Measurements from ENCODE around the gene CHMP4A. TPM values are rescaled to one million over a fixed set of nuclear protein-coding genes. Genes with fewer than 3 reads are reported as not detected.
"Not testable (repeated sequence)": the region's sequence is repeated elsewhere in the genome, so short reads cannot be mapped to it uniquely, and the experiment has no call there.

Gene CHMP4A
- polyA plus RNA-seq, 6 donors from 2014 or later: 139 to 167 (median 157) TPM

DNA sequence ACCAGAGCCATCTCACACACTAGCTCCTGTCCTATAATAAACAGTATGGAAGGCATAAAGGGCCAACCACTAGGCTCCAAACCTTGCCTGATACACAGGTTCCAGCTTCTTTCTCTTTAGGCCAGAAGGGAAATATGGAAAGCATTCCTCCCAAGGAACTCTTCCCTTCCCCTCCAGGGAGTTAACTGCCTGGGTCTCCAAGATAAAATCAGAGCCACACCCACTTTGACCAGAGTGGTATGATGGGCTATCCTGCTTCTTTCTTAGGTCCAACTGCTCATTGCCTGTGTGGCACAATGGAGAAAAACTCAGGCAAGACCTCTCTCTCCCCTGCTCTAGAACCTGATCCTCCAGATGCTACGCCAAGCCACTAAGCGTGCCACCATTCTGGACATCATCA lies 5.7 kb downstream of the CHMP4A start:
- H3K4me3 Mint-ChIP-seq: peak overlapping the region in 1 of 8 donors; percentile 61
- H3K27ac Mint-ChIP-seq: peak overlapping the region in 4 of 6 donors; percentile 12 to 73 (median 46)
- H3K36me3 Mint-ChIP-seq: peaks cover 35 to 45% of the 10 kb centered on the region in 2 donors
- peaks cover 0 to 2% (median 0%) of the 10 kb centered on the region in 7 donors for H3K9me3 Mint-ChIP-seq
- H3K4me1 Mint-ChIP-seq: peaks cover 46 to 61% (median 52%) of the 10 kb centered on the region in 3 donors
- no peaks in the 10 kb centered on the region for H3K27me3 Mint-ChIP-seq
- ATAC-seq (ENCODE audit: low read depth in 2 of 2) (peak in 1 of 2 donors; percentile 27), DNase-seq (no peak)

DNA sequence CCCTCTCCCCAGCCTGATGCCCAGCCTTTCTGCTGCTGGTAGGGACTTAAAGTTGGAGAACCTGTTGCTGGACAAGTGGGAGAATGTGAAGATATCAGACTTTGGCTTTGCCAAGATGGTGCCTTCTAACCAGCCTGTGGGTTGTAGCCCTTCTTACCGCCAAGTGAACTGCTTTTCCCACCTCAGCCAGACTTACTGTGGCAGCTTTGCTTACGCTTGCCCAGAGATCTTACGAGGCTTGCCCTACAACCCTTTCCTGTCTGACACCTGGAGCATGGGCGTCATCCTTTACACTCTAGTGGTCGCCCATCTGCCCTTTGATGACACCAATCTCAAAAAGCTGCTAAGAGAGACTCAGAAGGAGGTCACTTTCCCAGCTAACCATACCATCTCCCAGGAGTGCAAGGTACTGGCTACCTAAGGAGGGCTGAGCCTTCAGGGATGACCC lies 6.2 kb downstream of the CHMP4A start:
- peak; percentile 78 to 84 for ATAC-seq (ENCODE audit: low read depth in 2 of 2)
- Mint-ChIP-seq H3K4me1 (peaks cover 46 to 56% (median 47%) of the 10 kb centered on the region in 3 donors), H3K27ac (peak overlapping the region; percentile 71 to 96 (median 88))

DNA sequence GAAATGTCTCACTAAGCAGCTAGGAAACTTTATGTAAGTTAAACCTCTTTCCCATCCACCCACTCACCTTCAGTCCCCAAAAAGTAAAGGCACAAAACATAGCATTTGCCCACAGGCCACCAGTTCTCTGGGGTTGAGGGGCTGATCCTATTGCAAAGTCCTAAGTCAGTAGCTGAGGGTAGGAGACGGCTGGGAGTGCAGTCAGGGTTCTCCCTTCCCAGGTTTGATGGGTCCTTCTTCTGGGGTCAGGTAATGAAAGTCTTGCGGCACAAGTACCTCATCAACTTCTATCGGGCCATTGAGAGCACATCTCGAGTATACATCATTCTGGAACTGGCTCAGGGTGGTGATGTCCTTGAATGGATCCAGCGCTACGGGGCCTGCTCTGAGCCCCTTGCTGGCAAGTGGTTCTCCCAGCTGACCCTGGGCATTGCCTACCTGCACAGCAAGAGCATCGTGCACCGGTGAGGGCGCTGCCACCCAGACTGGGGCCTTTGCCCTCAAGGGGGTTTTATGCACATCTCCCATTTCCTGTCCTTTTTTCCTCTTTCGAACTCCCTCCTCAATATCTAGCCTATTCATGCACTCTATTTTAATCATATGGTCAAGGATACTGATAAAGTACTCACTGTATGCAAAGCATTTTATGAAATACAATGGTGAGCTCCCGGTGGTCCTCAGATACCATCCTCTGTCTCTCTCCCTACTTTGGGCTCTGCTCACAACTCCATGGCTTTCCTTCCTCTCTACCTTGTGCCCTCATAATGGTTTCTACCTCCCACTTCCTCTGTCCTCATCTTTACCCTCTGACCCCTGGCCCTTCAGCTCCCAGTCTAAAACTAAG lies 6.8 kb downstream of the CHMP4A start:
- no peaks in the 10 kb centered on the region for H3K27me3 Mint-ChIP-seq
- peaks cover 38 to 49% of the 10 kb centered on the region in 2 donors for H3K36me3 Mint-ChIP-seq
- H3K9me3 Mint-ChIP-seq: peaks cover 0 to 2% (median 0%) of the 10 kb centered on the region in 7 donors
- peaks cover 43 to 52% (median 44%) of the 10 kb centered on the region in 3 donors for H3K4me1 Mint-ChIP-seq
- peak overlapping the region; percentile 71 to 96 (median 88) for H3K27ac Mint-ChIP-seq
- H3K4me3 Mint-ChIP-seq: peak overlapping the region in 3 of 8 donors; percentile 13 to 61 (median 57)
- ATAC-seq (ENCODE audit: low read depth in 2 of 2) (no peak), DNase-seq (no peak)

More for the DNA sequence above, 6.2 kb downstream of the CHMP4A start:
- Mint-ChIP-seq H3K36me3 (peaks cover 37 to 47% of the 10 kb centered on the region in 2 donors), H3K9me3 (peaks cover 0 to 2% (median 0%) of the 10 kb centered on the region in 7 donors), H3K4me3 (peak overlapping the region in 5 of 8 donors; percentile 13 to 61 (median 34)), H3K27me3 (no peaks in the 10 kb centered on the region)
- DNase-seq: peak; percentile 33

DNA sequence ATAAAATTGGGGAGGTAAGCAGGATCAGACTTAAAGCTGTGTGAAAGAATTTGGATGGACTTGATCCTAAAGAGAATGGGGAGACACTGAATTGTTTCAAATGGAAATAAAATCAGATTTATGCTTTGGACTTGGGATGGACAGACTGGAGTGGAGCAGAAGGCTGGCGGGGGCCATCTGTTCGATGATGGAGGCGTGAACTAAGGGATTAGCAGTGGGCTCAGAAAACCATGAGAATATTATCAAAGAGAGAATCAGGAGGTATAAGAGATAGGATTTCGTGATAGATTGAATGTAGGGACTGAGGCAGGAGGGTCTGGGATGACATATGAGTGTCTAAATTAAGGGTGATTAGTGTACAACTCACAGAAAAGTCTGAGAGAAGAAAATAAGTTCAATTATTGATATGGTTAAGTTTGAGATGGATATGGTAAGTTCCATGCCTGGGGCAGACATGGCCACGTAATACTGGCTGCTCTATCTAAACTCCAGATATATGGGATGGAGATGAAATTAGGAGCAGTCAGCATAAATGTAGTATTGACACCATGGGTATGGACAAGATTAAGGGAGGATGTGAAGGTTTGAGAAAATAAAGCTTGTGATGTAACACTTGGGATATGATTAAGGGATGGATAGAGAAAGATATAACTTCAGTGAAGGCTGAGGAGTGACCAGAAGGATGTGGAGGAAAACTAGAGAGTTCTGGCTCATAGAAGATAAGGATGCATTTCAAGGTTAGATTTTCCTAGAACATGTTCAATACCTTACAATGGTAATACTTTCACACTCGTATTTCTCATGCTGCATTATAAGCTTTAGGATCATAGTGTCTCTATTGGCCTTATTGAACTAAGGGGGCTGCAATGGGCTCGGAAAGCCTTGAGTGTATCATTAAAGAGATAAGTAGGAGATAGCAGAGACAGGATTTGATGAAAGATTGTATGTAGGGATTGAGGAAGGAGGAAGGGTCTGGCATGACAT lies 8.8 kb downstream of the CHMP4A start:
- H3K27me3 Mint-ChIP-seq: no peaks in the 10 kb centered on the region
- no peak for ATAC-seq (ENCODE audit: low read depth in 2 of 2)
- H3K9me3 Mint-ChIP-seq: peaks cover 0 to 2% (median 0%) of the 10 kb centered on the region in 7 donors
- H3K4me1 Mint-ChIP-seq: peaks cover 30 to 42% (median 38%) of the 10 kb centered on the region in 3 donors
- peaks cover 34 to 42% of the 10 kb centered on the region in 2 donors for H3K36me3 Mint-ChIP-seq
- H3K27ac Mint-ChIP-seq: peak overlapping the region in 3 of 6 donors; percentile 24 to 82 (median 66)
- DNase-seq: no peak
- peak overlapping the region in 2 of 8 donors; percentile 10 to 59 for H3K4me3 Mint-ChIP-seq

DNA sequence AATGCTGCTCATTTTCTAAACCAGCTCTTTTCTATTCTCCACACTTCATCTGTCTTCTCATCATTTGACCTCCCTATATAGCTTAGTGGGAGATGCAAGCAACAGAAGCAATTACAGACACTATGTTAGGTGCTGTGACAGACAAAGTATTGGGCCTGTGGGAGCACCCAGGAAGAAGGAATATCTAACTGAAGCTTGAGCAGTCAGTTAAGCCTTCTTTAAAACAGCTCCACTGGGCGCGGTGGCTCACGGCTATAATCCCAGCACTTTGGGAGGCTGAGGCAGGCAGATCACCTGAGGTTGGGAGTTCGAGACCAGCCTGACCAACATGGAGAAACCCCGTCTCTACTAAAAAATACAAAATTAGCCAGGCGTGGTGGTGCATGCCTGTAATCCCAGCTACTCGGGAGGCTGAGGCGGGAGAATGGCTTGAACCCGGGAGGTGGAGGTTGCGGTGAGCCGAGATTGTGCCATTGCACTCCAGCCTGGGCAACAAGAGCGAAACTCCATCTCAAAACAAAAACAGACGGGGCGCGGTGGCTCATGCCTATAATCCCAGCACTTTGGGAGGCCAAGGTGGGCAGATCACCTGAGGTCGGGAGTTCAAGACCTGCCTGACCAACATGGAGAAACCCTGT lies 9.9 kb downstream of the CHMP4A start:
- Mint-ChIP-seq H3K36me3 (peaks cover 30 to 42% of the 10 kb centered on the region in 2 donors), H3K4me1 (peaks cover 40 to 53% (median 49%) of the 10 kb centered on the region in 3 donors)
- not testable (repeated sequence) for H3K27me3 Mint-ChIP-seq; H3K27ac Mint-ChIP-seq; H3K9me3 Mint-ChIP-seq; H3K4me3 Mint-ChIP-seq; DNase-seq; ATAC-seq (ENCODE audit: low read depth in 2 of 2)

DNA sequence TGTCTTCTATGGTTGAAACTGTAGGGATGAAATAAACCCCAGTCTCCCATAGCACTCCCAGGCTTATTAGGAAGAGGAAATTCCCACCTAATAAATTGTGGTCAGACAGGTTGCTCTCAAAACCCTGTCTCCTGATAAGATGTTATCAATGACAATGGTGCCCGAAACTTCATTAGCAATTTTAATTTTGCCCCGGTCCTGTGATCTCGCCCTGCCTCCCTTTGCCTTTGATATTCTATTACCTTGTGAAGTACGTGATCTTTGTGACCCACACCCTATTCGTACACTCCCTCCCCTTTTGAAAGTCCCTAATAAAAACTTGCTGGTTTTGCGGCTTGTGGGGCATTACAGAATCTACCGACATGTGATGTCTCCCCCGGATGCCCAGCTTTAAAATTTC lies 10.8 kb downstream of the CHMP4A start:
- not testable (repeated sequence) for H3K9me3 Mint-ChIP-seq; DNase-seq; ATAC-seq (ENCODE audit: low read depth in 2 of 2); H3K4me3 Mint-ChIP-seq; H3K27me3 Mint-ChIP-seq
- Mint-ChIP-seq H3K27ac (peak overlapping the region in 1 of 6 donors; percentile 32), H3K36me3 (peaks cover 27 to 42% of the 10 kb centered on the region in 2 donors), H3K4me1 (peaks cover 41 to 55% (median 45%) of the 10 kb centered on the region in 3 donors)

DNA sequence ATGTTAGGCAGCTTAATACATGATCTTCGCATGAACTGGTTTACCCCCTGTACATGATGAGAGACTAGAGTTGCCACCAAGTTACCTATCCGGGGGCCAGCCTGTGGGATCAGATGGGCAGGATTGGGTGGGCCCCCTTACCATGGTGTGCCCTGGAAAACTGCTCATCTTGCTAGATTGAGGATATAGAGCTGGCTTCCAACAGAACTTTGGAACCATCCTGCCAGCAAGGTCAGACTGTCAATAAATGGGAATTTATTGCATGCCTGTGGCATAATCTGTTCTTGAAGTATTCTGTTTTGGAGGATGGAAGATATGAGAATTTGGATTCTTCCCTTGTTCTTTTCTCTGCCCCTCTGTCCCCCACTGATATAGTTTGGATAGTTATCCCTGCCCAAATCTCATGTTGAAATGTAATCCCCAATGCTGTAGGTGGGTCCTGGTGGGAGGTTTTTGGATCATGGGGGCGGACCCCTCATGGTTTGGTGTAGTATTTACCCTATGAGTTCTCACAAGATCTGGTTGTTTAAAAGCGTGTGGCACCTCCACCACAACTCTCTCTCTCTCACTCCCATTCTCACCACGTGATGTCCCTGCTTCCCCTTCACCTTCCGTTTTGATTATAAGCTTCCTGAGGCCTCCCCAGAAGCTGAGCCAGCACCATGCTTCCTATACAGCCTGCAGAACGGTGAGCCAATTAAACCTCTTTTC lies 14.3 kb downstream of the CHMP4A start:
- no peaks in the 10 kb centered on the region for H3K27me3 Mint-ChIP-seq
- peak overlapping the region in 4 of 6 donors; percentile 51 to 88 (median 79) for H3K27ac Mint-ChIP-seq
- peaks cover 10 to 21% of the 10 kb centered on the region in 2 donors for H3K36me3 Mint-ChIP-seq
- no peak for DNase-seq
- peak overlapping the region in 6 of 8 donors; percentile 18 to 50 (median 46) for H3K4me3 Mint-ChIP-seq
- peaks cover 0 to 2% (median 0%) of the 10 kb centered on the region in 7 donors for H3K9me3 Mint-ChIP-seq
- ATAC-seq (ENCODE audit: low read depth in 2 of 2): no peak
- peaks cover 41 to 61% (median 44%) of the 10 kb centered on the region in 3 donors for H3K4me1 Mint-ChIP-seq

DNA sequence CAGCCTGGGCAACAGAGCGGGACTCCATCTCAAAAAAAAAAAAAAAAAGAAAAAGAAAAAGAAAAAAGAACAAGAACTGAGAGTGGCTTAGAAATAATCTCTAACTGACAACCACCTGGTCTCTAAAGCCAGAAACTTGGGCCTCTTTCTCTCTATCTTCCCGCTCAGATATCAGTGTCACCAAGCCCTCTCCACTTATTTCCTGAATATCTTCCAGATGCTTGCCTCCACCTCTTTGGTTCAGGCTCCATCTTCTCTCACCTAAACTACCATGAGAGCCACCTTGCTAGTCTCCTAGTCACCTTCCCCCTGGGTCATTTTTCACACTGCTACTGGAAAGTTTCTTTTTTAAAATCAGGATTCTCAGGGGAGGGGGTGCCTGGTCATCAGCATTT lies 16.2 kb downstream of the CHMP4A start:
- H3K4me1 Mint-ChIP-seq: peaks cover 49 to 69% (median 53%) of the 10 kb centered on the region in 3 donors
- no peaks in the 10 kb centered on the region for H3K27me3 Mint-ChIP-seq
- peaks cover 4 to 11% of the 10 kb centered on the region in 2 donors for H3K36me3 Mint-ChIP-seq
- DNase-seq (no peak), ATAC-seq (ENCODE audit: low read depth in 2 of 2) (no peak)
- no peaks in the 10 kb centered on the region for H3K9me3 Mint-ChIP-seq
- peak overlapping the region; percentile 12 to 98 (median 89) for H3K4me3 Mint-ChIP-seq
- peak overlapping the region; percentile 25 to 99 (median 96) for H3K27ac Mint-ChIP-seq

DNA sequence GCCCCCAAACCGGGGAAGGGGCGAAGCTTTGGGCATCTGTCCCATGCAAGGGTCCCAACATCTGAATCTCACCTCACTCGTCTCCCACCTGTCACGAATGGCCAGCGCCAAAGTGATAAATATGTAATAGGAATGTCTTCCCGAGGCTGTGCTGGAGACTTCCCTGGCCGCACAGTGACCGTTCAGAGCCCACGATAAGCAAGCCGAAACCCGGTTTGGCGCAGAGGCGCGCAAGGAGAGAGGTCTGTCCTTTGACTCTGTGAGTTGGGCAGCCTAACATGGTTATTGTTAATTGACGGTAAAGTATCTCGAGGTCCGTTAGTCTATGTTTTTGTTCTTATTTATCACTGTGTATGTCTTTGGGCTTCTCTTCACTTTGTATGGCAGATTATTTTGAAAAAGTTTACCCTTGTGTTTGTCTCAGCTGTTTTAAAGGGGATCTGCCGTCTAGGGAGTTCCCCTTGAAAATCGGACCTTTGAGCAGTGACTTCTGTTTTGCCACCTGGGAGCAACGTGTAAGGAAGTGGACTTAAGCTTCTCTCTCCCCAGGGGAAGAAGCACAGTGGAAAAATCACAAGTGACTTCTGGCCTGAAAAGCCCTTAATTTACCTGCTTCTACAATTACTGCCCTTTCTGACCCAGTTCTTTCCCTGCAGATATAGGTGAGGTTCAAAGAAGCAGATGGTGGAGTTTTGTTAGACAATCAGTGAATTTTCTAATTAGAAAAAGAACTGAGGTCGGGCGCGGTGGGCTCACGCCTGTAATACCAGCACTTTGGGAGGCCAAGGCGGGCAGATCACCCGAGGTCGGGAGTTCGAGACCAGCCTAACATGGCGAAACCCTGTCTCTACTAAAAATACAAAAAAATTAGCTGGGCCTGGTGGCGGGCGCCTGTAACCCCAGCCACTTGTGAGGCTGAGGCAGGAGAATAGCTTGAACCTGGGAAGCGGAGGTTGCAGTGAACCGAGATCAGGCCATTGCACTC lies 16.9 kb downstream of the CHMP4A start:
- Mint-ChIP-seq H3K4me1 (peaks cover 48 to 70% (median 53%) of the 10 kb centered on the region in 3 donors), H3K27me3 (no peaks in the 10 kb centered on the region), H3K36me3 (peaks cover 2 to 4% of the 10 kb centered on the region in 2 donors), H3K4me3 (peak overlapping the region; percentile 83 to 98 (median 94)), H3K27ac (peak overlapping the region; percentile 95 to 100 (median 99)), H3K9me3 (no peaks in the 10 kb centered on the region)
- no peak for DNase-seq
- peak; percentile 4 to 8 for ATAC-seq (ENCODE audit: low read depth in 2 of 2)

DNA sequence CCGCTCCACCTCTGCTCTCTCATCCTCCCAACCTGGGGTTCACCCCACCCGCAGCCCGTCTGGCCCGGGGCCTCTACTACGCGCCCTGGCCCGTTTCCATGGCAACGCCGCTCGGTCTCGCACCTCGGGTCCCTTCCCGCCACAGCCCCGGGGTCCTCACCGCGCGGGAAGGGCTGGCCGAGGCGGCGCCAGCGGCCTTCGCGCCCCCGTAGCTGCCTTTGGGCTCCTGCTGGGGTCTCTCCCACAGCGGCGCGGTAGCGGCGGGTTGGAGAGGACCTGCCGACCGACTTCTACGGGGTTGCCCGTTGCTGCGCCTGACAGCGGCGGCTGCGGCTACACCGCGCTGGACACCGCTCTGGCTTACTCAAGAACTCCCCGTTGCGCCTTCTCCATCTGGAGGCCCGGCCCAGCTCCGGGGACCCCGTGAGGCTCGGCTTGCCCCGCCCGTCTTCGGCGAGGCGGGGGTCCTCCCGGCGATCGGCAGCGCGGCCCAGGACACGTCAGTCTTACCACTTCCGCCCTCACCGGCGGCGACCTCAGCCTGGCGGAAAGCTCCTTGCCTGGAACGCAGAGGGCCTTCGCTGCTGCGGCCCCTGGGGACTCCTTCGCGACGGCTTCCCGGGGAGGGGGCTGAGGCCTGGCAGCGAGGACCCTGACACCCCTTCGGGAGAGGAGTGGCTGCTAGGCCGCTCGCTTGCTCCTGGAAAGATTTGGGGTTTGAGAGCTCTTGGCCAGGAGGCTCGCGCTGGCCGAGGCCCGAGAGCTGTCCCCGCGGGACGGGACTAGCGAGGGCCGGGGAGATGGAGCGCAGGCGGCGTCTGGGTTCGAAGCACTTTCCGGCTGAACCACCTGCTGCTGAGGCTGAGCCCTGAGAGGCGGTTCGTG lies 17.9 kb downstream of the CHMP4A start, which contains the start of gene TM9SF1:
TSS of gene TM9SF1 (minus strand) at position 256 of the 885 bp plus-strand sequence. CDS start 422 bp downstream, outside the sequence.
- Mint-ChIP-seq H3K4me3 (peak within 1 kb of the TSS; percentile 83 to 98 (median 94)), H3K9me3 (no peaks in the 10 kb centered on the region), H3K36me3 (no peaks in the 10 kb centered on the region), H3K4me1 (peaks cover 45 to 69% (median 53%) of the 10 kb centered on the region in 3 donors), H3K27me3 (no peaks in the 10 kb centered on the region), H3K27ac (peak within 1 kb of the TSS; percentile 95 to 100 (median 99))
- DNase-seq (peak; percentile 91), ATAC-seq (ENCODE audit: low read depth in 2 of 2) (peak; percentile 87 to 88)

All from naive B cell (primary cell).